HG03432 (cell line): ENCODE data around the gene WNT7B.
"Not testable (repeated sequence)": the region's sequence is repeated elsewhere in the genome, so short reads cannot be mapped to it uniquely, and the experiment has no call there.

Source experiments
- ATAC-seq: cut with Tn5 transposase; IDR thresholded peaks from one replicate; pipeline ENCODE4 v1.9.1; 2021; ENCODE audit warnings: mild to moderate bottlenecking, moderate library complexity; ENCODE audit not compliant: unreplicated experiment

Gene WNT7B

GRCh38 chr22:46008836-46009596 lies 32.1 kb upstream of the WNT7B start:
- no peak for ATAC-seq

DNA sequence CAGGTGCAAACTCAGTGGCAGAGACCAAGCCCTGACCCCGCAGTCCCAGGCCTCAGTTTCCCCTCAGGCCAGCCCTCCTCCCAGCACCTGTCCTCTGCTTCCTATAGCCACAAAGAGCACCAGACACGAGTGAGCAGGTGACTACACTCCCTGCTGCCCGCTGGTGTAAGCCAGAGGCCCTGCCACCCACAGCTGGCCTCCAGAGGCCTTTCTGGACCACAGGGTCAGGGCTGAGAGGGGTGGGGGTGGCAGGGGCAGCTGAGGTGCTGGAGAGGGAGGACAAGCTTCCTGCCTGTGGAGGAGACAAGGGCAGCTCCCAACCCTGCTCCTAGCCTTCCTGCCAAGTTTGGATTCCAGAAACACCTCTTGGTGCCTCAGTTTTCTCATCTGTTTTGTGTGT lies 31.3 kb upstream of the WNT7B start:
- no peak for ATAC-seq

GRCh38 chr22:46007848-46008261 lies 30.9 kb upstream of the WNT7B start:
- ATAC-seq, result no peak

DNA sequence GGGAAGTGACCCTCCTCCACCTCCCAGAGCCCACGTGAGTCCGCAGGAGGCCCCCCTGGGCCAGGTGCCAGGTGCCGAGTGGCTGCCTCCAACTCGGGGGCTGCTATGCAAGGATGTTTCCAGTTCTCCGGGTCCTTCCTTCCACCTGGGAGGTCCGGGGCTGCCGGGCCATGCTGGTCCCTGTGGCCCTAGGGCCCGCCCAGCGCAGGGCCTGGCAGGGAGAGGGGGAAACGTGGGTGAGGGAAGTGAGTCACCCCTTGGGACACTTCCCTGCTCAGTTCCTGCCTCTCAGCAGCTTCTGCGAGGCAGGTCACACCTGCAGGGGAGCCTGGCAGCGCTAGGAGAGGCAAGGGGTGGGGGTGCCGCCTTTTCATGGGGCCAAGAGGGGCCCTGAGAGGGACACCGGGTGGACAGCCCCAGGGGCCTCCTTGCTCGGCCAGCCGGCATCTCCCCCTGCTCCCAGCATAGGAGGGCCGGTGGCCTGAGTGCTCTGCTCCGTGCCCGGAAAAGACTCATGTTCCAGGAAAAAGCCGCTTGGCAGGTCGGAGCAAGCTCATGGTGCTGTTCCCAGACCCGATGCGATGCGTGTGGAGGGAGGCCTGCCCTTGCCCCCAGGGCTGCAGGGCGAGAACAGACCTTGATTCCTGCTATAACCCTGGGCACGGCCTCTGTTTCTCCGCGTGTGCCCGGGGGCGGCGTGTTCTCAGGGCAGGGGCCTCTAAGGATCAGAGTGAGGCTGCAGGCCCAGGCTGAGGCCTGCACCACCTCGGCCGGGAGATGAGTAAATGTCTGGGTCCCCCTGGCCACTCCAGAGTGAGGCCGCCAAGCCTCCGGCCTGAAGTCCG lies 30.3 kb upstream of the WNT7B start:
- no peak for ATAC-seq

GRCh38 chr22:46006379-46007002 lies 29.5 kb upstream of the WNT7B start:
- ATAC-seq, result no peak

DNA sequence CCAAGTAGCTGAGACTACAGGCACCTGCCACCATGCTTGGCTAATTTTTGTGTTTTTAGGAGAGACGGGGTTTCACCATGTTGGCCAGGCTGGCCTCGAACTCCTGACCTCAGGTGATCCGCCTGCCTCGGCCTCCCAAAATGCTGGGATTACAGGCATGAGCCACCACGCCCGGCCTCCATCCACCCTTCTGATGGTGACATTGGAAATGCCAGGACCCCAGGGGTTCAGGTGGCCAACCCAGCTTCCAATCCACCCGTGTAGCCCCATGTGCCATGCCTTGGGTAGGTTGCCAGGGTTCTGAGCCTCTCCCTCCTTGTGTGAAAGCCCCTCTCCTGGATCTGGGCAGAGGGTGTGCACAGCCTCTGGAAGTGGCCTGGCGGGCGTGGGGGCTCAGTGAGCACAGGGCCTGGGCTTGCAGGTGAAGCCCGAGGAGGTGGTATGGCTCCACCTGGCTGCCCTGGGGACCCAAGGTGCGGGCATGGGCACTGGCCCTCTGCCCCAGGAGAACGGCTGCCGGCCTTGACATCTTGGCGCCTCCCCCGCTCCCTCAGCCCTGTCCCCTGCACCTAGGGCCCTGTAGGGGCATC lies 28.2 kb upstream of the WNT7B start:
- ATAC-seq, result not testable (repeated sequence)

- no peak for ATAC-seq
Observed at GRCh38 chr22:46004105-46004866, 27.3 kb upstream of the WNT7B start.

GRCh38 chr22:46003271-46004091 lies 26.5 kb upstream of the WNT7B start:
- no peak for ATAC-seq

DNA sequence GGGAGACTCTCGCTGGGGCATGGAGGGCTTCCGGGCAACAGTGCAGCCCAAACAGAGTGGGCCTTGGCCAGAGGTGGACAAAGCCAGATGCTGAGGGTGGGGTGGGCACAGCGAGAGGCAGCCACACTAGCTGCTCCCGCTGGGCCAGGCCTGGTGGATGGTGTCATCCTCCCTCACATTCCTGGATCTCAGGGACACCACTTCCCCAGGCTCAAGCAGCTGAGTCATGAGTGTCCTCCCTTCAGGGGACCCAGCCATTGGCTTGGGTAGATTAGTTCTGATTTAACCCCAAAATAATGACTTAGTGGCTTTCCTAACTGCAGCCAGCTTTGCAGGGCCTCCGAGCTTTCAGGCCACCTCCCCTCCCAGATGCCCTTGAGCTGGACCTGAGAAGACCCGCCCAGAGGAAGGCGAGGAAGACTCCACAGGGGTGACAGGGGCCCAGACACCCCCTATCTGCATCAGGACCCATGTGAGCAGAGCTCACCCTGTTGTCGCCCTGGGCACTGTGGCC lies 25.9 kb upstream of the WNT7B start:
- no peak for ATAC-seq

DNA sequence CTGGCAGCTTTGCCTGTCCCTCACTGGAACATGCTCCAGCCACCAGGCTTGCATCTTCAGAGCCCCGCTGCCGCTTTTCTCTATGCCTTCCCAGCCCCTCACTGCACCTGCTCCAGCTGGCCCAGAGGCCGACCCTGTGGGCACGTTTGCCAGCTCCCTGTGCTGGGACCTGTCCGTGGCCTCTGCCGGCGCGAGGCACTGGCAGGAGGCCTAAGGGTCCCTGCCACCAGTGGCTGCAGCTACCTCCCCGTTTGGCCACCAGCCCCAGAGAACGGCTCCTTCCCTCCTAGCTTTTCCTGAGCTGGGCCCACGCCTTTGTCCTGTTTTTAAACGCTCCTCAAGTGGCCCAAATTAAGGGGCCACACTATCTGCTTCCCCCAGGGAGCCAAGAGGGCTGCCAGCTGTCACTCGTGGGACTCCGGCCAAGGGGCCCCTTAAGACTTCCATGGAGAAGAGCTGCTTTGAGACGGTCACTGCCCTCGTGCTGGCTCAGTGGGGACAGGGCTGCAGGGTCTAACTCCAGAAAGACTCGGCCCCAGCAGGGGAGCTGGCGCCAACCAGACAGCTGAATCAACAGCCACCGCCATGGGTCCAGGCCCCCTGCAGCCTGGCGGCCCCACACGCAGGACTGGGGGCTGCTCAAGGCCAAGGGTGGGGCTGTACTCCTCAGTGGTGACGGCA lies 24.6 kb upstream of the WNT7B start:
- no peak for ATAC-seq

DNA sequence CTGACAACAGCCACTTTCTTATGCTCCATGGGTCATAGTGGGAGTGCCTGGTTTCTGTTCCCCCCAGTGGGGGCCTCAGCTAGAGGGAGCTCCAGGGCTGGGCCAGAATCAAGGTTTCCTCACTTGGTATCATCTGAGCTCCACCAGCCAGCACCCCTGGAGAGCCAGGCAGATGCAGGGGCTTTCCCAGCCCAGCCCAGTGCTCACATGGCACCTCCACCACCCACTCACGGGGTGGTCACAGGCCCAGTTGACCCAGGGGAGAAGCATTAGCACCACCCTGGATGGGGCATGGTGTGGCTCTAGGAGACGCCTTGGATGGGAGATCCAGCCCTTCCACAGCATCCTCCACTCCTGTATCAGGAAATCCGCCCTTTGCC lies 24.1 kb upstream of the WNT7B start:
- ATAC-seq, result no peak

- no peak for ATAC-seq
Observed at GRCh38 chr22:46000081-46001027, 23.4 kb upstream of the WNT7B start.

GRCh38 chr22:45999379-45999971 lies 22.5 kb upstream of the WNT7B start:
- ATAC-seq, result no peak

DNA sequence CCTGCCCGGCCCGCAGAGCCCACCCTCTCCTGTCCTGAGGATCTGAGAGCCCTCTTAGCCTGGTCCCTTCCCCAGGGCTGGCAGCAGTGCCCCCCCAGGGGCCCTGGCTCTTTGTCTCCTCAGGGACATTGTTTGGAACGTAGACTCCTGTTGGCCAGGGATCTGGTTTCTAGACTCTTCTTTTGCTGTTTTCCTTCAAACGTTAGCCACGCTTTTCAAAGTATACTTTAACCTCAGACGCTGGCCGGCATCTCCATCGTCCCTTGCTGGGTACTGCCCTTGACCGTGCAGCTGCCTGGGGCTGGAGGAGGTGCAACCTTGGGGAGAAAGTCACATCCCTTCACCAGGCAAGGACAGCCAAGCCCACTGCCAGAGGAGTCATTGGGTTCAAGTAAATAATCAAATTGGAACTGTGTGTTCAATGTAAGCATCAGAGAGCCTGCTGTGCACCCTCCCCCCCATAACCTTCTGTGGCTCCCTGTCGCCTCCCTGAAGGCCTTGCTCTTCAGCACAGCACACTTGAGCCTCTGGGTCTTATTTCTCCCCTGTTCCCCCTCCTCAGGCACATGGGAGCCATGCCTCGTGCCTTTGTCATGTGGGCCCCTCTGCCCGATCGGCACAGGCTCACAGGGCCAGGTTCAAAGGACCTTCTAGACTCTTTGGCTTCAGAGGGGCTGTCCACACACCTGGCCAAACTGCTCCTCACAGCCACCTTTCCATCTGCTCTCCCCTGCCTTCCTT lies 21.8 kb upstream of the WNT7B start:
- ATAC-seq, result no peak

GRCh38 chr22:45997777-45998637 lies 21.0 kb upstream of the WNT7B start:
- ATAC-seq, result no peak
